CD4-positive, alpha-beta T cell (primary cell): Measurements from ENCODE around the gene FAM222A. TPM values are rescaled to one million over a fixed set of nuclear protein-coding genes. Genes with fewer than 3 reads are reported as not detected.

Experiments
- ATAC-seq: fragments of 200-7000 bp; cut with Tn5 transposase; one replicate; pipeline ENCODE4 v1.10.0; 2022; ENCODE audit warnings: mild to moderate bottlenecking; ENCODE audit not compliant: poor library complexity
- CTCF ChIA-PET: fragments of 350-600 bp; sonication (Branson Sonifier 250); formaldehyde crosslinking; loops from one replicate; lab custom pipeline; 2021; ENCODE audit warnings: antibody characterized with exemption, inconsistent platforms; lab: Charles Lee
- POLR2A ChIA-PET: fragments of 350-600 bp; sonication (Branson Sonifier 250); formaldehyde crosslinking; loops from one replicate; lab custom pipeline; 2021; ENCODE audit warnings: antibody characterized with exemption, inconsistent platforms; lab: Charles Lee
- DNase-seq, 14 experiments: peaks; one replicate each; pipeline ENCODE4 v3.0.0-alpha.2; 2013 to 2020; ENCODE audit warnings: mixed read lengths in 2 of 14
- H3K27ac ChIP-seq, 2 donors: one replicate each; pipeline versions ENCODE4 v1.5.1 to v1.7.0; 2013; ENCODE audit warnings: low read length in 2 of 2, low read depth in 1 of 2, mild to moderate bottlenecking in 1 of 2
- H3K27me3 ChIP-seq, 2 experiments: 1 replicate in 1 of 2; 2 replicates in 1 of 2; pipeline versions ENCODE4 v1.6.1 to v1.7.0; 2013; ENCODE audit warnings: low read length in 2 of 2, control low read depth in 1 of 2, mild to moderate bottlenecking in 1 of 2, moderate library complexity in 1 of 2; ENCODE audit not compliant: insufficient read depth in 2 of 2, control insufficient read depth in 1 of 2
- H3K36me3 ChIP-seq: one replicate; pipeline ENCODE4 v1.6.1; 2013; ENCODE audit warnings: low read length, control low read depth; ENCODE audit not compliant: insufficient read depth
- H3K4me1 ChIP-seq: one replicate; pipeline ENCODE4 v1.6.1; 2013; ENCODE audit warnings: low read length, control low read depth; ENCODE audit not compliant: insufficient read depth
- H3K4me3 ChIP-seq: one replicate; pipeline ENCODE4 v1.5.1; 2013; ENCODE audit warnings: mild to moderate bottlenecking, low read length, moderate library complexity
- H3K9me3 ChIP-seq, 2 experiments: 1 replicate in 1 of 2; 2 replicates in 1 of 2; pipeline versions ENCODE4 v1.6.1 to v1.7.0; 2013; ENCODE audit warnings: low read length in 2 of 2, mild to moderate bottlenecking in 2 of 2, control low read depth in 1 of 2, moderate library complexity in 1 of 2; ENCODE audit not compliant: control insufficient read depth in 1 of 2, insufficient read depth in 1 of 2
- H3K27ac Mint-ChIP-seq: one replicate; pipeline ENCODE4 v1.8.0; 2020; ENCODE audit warnings: mixed read lengths
- H3K27me3 Mint-ChIP-seq: one replicate; pipeline ENCODE4 v1.8.0; 2021; ENCODE audit warnings: mixed read lengths
- H3K36me3 Mint-ChIP-seq: one replicate; pipeline ENCODE4 v1.8.0; 2021; ENCODE audit warnings: low read depth, mixed read lengths
- H3K4me1 Mint-ChIP-seq: one replicate; pipeline ENCODE4 v1.8.0; 2021; ENCODE audit warnings: low read depth, mixed read lengths
- H3K4me3 Mint-ChIP-seq: one replicate; pipeline ENCODE4 v1.8.0; 2020; ENCODE audit warnings: mild to moderate bottlenecking, mixed read lengths
- H3K9me3 Mint-ChIP-seq: one replicate; pipeline ENCODE4 v1.8.0; 2020; ENCODE audit warnings: mixed read lengths
- intact Hi-C, 2 experiments: fragments of 100-400 bp; cut with DNase I in 1 of 2; cut with micrococcal nuclease in 1 of 2; formaldehyde crosslinking; loops; one replicate each; pipeline versions ENCODE4 v1.15.1 to v1.9.0; 2023 to 2025; cut with DNase I, micrococcal nuclease
- total RNA-seq, 174 experiments: library from RNA in 2 of 174; stranded (reverse) in 2 of 174; gene quantifications; one replicate each; pipeline ENCODE4 v1.2.3 and lab custom pipeline; 2021 to 2026
- TF ChIP-seq, protein P1 (sequence below): fragments of 200-600 bp; IDR thresholded peaks from one replicate; pipeline ENCODE4 v1.8.0; 2022; ENCODE audit warnings: antibody characterized with exemption, mild to moderate bottlenecking

The FAM222A gene
- total RNA-seq, 2 experiments from 2014 or later = 1.1 to 1.7 TPM

DNA sequence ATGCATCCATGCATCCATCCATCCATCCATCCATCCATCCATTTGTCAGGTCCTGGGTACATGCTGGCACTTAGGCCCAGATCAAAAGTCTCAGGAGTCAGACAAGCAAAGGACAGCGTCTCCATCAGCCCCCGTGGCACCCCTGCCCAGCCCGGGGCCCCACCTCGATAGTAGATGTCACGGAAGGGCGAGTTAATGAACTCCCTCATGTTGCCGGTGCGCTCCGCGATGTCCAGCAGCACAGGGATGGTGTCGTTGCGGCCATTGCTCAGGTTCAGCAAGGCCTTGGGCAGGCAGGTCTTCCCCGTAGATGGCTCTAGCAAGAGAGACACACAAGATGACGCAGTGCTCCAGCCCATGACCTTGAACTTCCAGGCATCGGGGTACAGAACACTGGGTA, 89.2 kb downstream of the FAM222A start:
- H3K27ac Mint-ChIP-seq = no peak overlapping the region
- Histone ChIP-seq H3K27me3 (no peaks in the 10 kb centered on the region), H3K9me3 (no peaks in the 10 kb centered on the region), H3K27ac (no peak overlapping the region), H3K4me1 (peaks cover 6% of the 10 kb centered on the region), H3K4me3 (no peak overlapping the region), H3K36me3 (no peaks in the 10 kb centered on the region)
- no peak for DNase-seq
- peaks cover 5% of the 10 kb centered on the region for H3K27me3 Mint-ChIP-seq
- no peak for ATAC-seq
- no peaks in the 10 kb centered on the region for H3K36me3 Mint-ChIP-seq
- TF ChIP-seq, protein P1, sequence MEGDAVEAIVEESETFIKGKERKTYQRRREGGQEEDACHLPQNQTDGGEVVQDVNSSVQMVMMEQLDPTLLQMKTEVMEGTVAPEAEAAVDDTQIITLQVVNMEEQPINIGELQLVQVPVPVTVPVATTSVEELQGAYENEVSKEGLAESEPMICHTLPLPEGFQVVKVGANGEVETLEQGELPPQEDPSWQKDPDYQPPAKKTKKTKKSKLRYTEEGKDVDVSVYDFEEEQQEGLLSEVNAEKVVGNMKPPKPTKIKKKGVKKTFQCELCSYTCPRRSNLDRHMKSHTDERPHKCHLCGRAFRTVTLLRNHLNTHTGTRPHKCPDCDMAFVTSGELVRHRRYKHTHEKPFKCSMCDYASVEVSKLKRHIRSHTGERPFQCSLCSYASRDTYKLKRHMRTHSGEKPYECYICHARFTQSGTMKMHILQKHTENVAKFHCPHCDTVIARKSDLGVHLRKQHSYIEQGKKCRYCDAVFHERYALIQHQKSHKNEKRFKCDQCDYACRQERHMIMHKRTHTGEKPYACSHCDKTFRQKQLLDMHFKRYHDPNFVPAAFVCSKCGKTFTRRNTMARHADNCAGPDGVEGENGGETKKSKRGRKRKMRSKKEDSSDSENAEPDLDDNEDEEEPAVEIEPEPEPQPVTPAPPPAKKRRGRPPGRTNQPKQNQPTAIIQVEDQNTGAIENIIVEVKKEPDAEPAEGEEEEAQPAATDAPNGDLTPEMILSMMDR = no peak
- intact Hi-C loops = no loop called here
- no peak overlapping the region for H3K4me3 Mint-ChIP-seq
- CTCF ChIA-PET = no interaction called here
- POLR2A ChIA-PET = no interaction called here
- H3K9me3 Mint-ChIP-seq = no peaks in the 10 kb centered on the region
- no peaks in the 10 kb centered on the region for H3K4me1 Mint-ChIP-seq

DNA sequence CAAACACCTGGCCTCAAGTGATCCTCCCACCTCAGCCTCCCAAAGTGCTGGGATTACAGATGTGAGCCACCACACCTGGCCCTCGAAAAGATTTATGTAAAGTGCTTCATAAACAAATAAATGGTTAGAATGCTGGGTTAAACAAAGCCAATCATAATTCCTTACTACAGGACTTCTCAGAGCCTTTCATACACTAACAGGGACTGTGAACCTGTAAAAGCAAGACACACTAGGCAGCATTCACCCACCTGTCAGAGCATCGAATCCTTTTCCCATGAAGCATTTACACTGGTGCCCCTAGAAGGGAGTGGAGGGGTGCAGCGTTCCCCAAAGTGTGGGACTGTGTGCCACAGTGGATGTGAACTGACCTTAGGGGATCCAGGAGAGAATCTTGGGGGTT, 90.1 kb downstream of the FAM222A start:
- Mint-ChIP-seq H3K4me3 (no peak overlapping the region), H3K27ac (no peak overlapping the region), H3K4me1 (no peaks in the 10 kb centered on the region), H3K27me3 (peaks cover 5% of the 10 kb centered on the region), H3K9me3 (no peaks in the 10 kb centered on the region), H3K36me3 (no peaks in the 10 kb centered on the region)
- H3K27me3 ChIP-seq = no peaks in the 10 kb centered on the region
- peaks cover 6% of the 10 kb centered on the region for H3K4me1 ChIP-seq
- ATAC-seq (no peak), DNase-seq (no peak)
- no peaks in the 10 kb centered on the region for H3K36me3 ChIP-seq
- H3K4me3 ChIP-seq = no peak overlapping the region
- no peak overlapping the region for H3K27ac ChIP-seq
- H3K9me3 ChIP-seq = no peaks in the 10 kb centered on the region
- ChIA-PET POLR2A (no interaction called here), CTCF (interaction anchor here (2.8 kb wide), 1 partner anchor 42 kb away, joined by 16 read pairs; no protein-coding TSS in a partner anchor)
- TF ChIP-seq, protein P1 = no peak
- intact Hi-C loops = loop anchor here in 1 of 2 experiments (2.0 kb wide), 1 partner anchor 211 kb away; no protein-coding TSS in a partner anchor

DNA sequence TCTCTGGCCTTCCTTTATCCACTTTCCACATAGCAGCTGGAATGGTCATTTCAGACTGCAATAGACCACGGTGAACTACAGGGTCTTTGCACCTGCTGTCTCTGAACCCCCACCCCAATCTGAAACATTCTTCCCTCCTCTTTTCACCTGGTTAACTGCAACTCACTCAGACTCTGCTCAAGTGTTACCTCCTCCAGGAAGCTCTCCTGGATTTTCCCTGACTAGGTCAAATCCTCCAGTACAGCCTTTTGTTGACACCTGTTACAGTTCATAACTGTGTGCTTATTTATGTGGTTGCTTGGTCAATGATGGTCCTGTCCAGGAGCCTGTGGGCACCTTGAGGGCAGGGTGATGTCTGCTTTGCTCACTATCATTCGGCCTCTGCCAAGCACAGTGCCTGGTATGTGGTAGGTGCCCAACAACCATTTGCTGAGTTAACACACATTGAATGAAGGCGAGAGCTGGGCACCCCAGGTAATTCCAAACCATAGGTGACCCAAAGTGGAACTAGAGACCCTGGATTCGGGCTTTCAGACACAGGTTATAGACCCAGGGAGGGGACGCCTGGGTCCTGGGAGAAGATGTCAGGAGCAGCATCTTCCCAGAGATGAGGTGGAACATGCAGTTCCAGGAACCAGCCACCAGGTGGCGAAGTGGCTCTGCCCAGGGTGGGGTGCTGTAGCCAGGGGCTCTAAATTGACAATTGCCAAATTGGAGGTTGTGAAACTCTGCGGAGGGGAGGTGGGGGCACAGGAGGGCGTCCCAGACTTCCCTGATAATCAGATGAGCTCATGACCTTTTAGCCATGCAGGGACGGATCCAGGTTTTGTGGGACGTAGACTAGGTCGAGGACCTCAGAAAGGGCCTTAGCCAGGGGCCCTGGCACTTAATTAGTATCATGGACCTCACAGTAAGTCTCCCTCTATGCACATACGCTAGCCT, 91.5 kb downstream of the FAM222A start:
- TF ChIP-seq, protein P1 = peak; percentile 97
- no peaks in the 10 kb centered on the region for H3K36me3 ChIP-seq
- H3K9me3 ChIP-seq = no peaks in the 10 kb centered on the region
- H3K9me3 Mint-ChIP-seq = no peaks in the 10 kb centered on the region
- peak; percentile 53 to 81 (median 62) for DNase-seq
- no peaks in the 10 kb centered on the region for H3K36me3 Mint-ChIP-seq
- no peaks in the 10 kb centered on the region for H3K27me3 ChIP-seq
- peaks cover 6% of the 10 kb centered on the region for H3K4me1 ChIP-seq
- no peak overlapping the region for H3K27ac ChIP-seq
- H3K27ac Mint-ChIP-seq = no peak overlapping the region
- CTCF ChIA-PET = interaction anchor here (1.0 to 2.8 kb wide), 3 partner anchors 30 to 72 kb away, joined by 3 to 16 read pairs (median 4); no protein-coding TSS in a partner anchor
- no peaks in the 10 kb centered on the region for H3K4me1 Mint-ChIP-seq
- intact Hi-C loops = loop anchor here (1.0 to 5.0 kb wide), 4 partner anchors 40 to 297 kb away; partner anchors contain the start of gene GLTP (in 2 of the 2)
- H3K4me3 Mint-ChIP-seq = no peak overlapping the region
- H3K27me3 Mint-ChIP-seq = peaks cover 5% of the 10 kb centered on the region
- no peak overlapping the region for H3K4me3 ChIP-seq
- POLR2A ChIA-PET = no interaction called here
- ATAC-seq = peak; percentile 82
